GM21390 (cell line): ENCODE measurements around the gene TACC2.

Source experiments
- ATAC-seq: cut with Tn5 transposase; IDR thresholded peaks from one replicate; pipeline ENCODE4 v1.9.1; 2021; ENCODE audit not compliant: unreplicated experiment

TACC2 gene

GRCh38 chr10:122244001-122244975 lies 255.3 kb downstream of the TACC2 start:
- no peak for ATAC-seq

GRCh38 chr10:122245136-122245535 lies 256.2 kb downstream of the TACC2 start:
- ATAC-seq: no peak

GRCh38 chr10:122245897-122246296 lies 256.9 kb downstream of the TACC2 start:
- ATAC-seq: no peak

GRCh38 chr10:122246830-122247520 lies 258.0 kb downstream of the TACC2 start:
- no peak for ATAC-seq

GRCh38 chr10:122248356-122249302 lies 259.7 kb downstream of the TACC2 start:
- ATAC-seq: no peak

- ATAC-seq: no peak
Observed at GRCh38 chr10:122249303-122249850, 260.4 kb downstream of the TACC2 start.

GRCh38 chr10:122249991-122250750 lies 261.2 kb downstream of the TACC2 start:
- ATAC-seq: no peak

- ATAC-seq: no peak
Observed at GRCh38 chr10:122251459-122252255, 262.7 kb downstream of the TACC2 start.

GRCh38 chr10:122252805-122253204 lies 263.8 kb downstream of the TACC2 start:
- no peak for ATAC-seq

GRCh38 chr10:122253605-122254004 lies 264.6 kb downstream of the TACC2 start:
- ATAC-seq: no peak

- no peak for ATAC-seq
Observed at GRCh38 chr10:122254831-122255230, 265.9 kb downstream of the TACC2 start.

GRCh38 chr10:122255509-122256301 lies 266.7 kb downstream of the TACC2 start:
- ATAC-seq: no peak

GRCh38 chr10:122257041-122257440 lies 268.1 kb downstream of the TACC2 start:
- no peak for ATAC-seq

GRCh38 chr10:122258136-122259074 lies 269.4 kb downstream of the TACC2 start:
- ATAC-seq: no peak

GRCh38 chr10:122259075-122259466 lies 270.1 kb downstream of the TACC2 start:
- no peak for ATAC-seq

- no peak for ATAC-seq
Observed at GRCh38 chr10:122261584-122261983, 272.6 kb downstream of the TACC2 start.

- no peak for ATAC-seq
Observed at GRCh38 chr10:122263971-122264370, 275.0 kb downstream of the TACC2 start.
